HG03064 (cell line): ENCODE results near the gene ERICH3.

Experiments
- ATAC-seq: cut with Tn5 transposase; IDR thresholded peaks from one replicate; pipeline ENCODE4 v1.9.1; 2021; ENCODE audit warnings: low read depth; ENCODE audit not compliant: unreplicated experiment

Gene ERICH3, protein sequence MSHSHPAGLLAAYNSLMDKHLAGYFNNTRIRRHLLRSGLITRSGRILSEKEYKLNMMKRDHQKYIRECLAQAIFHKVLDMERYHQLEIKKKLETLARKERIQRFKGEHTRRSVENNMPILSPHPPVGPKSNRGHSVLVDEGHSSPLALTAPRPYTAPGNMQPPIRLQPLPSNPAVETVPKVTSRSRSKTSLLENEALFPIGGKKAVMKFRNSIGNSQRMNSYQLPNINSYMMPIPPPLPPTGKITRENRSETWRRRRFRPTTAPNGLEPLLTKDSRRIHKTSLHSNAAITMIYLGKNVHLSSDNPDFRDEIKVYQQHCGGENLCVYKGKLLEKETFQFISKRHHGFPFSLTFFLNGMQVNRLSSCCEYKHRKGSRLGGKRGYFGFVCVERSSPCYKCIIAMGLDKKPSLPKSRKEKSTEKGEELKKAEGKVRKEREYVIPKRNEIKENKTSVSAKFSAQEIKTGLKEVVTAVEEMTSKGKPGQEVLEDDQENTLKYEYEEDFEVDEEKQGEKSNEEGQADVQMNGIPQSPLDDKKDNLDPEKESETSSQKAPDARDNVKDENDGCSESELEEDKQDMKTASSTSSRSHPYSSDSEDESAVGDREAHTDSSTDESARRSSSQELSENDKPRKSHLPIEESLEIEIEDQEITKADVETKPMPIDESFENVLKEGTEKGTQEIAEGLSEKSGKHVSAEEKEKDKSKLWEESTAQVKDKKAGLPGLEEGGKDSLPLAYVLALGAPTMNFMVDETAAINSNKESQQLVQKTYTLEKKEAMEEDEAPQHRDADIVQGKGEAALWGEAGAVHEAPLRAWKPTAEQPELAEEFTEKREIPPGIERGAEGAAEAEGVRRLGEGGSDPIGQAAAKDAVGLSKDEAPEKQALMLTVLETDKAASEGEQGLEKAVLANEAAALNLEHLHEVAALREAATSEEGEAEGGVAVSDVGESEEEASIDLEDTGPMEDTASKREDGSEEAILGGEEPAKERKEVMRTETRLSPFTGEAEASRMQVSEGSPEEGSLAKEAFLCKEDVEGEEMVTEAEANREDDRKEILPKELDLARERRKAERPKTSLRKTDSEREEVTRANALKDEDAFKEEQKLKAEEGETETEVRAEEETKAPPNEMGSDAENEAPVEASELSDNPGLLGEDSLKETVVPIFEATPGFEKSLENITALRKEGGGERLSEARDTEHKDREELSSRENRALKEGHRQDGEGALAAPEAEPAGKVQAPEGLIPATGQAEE (N-terminal part only)

DNA sequence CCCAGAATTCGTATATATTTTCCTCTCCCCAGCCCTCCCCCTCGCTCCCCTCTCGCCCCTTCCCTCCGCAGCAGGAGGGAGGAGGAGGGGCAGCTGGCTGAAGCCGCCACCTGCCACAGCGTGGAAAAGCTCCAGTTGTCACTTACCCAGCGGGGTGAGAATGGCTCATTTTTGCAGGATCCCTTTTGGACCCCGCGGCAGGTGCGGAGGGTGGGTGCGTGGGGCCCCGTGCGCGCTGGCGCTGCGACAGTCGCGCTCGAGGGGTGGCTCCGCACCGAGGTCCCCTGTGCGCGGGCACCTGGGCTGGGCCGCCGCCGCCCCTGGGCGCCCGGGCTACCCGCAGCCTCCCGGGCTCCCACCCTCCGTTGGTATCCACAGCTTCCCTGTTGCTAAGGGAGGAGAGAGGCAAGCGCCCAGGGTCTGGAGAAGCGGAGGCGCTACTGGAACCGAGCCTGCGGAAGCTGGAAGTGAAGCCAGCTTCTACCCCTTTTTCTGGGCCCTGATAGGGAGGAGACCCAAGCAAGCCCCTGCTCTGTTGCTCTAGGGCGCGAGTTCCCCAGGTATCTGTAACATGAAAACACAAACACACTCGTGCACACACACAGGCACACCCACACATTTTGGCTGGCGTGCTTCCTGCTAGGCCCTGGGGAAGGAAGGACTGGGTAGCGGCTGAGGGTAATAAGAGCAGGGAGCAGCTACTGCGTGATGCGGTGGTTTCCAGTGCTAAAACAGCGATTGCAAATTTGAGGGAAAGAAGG, at the start of gene ERICH3:
ERICH3 (minus strand) TSS at position 442 of the 761 bp plus-strand sequence; CDS start at position 169, 273 bp downstream.
- peak; percentile 59 for ATAC-seq

DNA sequence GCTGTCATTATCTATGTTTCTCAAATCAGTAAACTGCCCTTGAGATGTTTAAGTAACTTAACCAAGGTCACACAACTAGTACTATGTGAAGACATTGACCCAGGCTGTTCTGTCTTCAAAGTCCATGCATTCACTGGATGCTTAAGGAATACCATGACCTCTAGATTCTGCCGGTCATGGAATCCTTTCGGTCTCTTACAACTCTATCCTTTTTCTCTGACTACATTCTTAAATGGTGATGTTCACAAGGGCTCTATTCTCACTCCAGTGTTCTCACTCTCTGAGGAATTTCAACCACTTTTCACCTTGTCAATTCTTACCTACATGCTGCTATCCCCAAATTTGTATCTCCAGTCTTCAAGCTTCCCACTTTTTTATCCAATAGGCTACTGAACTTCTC, 44.0 kb upstream of the ERICH3 start:
- ATAC-seq, result no peak

DNA sequence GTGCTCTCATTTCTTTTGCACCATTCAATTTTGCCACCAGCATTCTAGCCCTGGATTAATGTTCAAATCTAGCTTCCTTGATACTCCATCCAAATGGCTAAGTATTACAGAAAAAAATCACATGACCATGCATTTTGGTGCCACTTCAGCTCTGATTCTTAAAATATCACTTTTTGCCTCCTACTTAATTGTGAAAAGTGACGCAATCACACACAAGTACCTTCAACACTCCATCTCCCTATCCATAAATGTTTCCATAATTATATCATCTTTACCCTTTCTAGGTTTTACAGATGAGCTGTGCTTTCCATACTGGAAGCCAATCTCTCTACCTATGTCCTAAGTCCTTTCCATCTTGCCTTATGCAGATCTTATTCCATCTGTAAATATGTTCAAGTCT, 43.2 kb upstream of the ERICH3 start:
- no peak for ATAC-seq

DNA sequence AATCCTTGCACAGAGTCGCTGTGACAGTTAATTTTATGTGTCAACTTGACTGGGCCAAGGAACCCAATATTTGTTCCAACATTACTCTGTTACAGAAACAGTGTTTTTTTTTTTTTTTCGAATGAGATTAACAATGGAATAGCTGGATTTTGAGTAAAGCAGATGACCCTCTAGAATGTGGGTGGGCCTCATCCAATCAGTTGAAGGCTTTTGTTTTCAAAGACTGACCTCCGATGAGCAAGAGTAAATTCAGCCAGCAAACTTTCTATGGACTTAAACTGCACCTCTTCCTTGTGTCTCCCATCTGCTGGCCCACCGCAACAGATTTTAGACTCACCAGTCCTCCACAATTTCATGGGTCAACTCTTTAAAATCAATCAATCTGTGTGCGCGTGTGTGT, 42.2 kb upstream of the ERICH3 start:
- no peak for ATAC-seq

DNA sequence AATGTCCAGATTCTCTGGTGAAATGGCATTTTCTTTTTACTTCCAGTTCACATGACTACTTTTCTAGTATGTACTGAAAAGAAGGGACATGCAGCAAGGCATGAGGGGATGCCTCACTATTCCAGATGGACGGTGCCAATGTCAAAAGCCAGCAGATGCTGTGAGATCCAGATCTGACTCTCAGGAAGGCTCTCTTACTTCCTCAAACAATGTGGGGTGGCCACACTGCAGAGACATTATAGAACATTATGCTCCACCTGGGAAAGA, 41.6 kb upstream of the ERICH3 start:
- ATAC-seq, result no peak

DNA sequence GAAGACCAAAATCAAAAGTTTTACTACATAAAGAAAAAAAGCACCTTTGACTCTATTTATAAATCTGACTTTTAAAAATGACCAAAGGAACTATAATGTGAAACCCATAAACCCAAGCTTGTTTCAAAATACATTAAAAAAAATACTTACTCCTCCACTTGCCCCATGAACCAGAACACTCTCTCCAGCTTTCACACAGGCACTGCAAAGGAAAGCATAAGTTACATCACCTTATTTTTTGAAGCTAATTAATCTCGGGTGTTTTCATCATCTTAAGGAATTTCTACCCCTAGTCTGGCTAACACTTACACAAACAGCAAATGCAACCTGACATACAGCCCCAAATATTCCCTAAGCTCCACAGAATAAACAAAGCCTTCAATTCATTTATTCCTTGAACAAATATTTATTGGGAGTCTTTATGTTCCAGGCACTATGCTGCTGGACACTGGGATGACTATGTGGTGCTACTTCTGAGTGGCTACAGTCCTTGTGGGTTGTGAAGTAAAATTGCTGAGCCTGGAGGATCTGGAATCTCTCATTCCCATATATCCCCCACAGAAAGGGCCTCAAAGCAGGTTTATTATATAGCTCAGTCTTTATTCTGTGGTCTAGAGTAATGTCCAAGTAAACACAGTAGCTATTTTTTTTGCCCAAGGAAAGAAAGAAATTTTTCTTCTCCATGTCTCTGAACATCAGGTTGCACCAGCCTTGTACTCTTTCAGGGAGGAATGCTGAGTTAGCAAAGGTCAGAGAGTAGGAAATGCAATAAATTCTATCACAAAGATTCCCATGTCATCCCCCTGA, 41.0 kb upstream of the ERICH3 start:
- peak; percentile 77 for ATAC-seq

DNA sequence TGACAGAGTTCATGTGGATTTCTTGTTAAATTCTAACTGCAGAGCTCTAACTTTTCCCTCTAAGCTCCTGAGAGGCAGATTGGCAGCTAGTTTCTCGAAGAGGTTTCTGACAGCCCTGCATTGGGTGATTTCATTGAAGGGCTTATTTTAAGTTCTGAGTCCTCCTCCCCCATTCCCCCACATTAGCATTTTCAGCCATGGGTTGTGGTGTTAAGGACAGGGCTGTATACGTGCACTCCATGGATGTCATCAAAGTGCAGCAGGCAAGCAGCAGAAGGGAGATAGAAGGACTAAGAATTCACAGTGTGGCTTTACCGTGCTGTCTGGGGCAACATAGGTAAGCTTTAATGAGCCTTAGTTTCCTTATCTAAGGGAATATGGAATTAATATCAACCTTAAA, 40.3 kb upstream of the ERICH3 start:
- ATAC-seq, result no peak

DNA sequence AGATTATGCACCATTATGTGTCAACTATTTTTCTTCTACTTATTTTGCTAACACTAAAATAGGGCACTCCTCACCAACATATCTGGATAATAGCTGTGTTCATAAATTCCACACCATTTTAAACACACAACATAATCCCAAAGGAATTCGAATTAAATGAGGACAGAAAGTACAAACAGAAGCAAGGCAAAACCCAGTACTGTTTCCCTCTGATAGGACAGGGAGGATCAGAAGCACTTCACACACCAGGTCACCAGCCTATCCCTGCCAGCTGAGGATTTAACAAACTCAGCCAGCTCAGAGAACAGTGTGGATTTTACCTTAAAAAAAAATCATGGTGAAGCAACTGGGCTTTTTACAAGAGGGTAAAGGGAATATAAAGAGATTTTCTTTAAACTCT, 39.3 kb upstream of the ERICH3 start:
- no peak for ATAC-seq

DNA sequence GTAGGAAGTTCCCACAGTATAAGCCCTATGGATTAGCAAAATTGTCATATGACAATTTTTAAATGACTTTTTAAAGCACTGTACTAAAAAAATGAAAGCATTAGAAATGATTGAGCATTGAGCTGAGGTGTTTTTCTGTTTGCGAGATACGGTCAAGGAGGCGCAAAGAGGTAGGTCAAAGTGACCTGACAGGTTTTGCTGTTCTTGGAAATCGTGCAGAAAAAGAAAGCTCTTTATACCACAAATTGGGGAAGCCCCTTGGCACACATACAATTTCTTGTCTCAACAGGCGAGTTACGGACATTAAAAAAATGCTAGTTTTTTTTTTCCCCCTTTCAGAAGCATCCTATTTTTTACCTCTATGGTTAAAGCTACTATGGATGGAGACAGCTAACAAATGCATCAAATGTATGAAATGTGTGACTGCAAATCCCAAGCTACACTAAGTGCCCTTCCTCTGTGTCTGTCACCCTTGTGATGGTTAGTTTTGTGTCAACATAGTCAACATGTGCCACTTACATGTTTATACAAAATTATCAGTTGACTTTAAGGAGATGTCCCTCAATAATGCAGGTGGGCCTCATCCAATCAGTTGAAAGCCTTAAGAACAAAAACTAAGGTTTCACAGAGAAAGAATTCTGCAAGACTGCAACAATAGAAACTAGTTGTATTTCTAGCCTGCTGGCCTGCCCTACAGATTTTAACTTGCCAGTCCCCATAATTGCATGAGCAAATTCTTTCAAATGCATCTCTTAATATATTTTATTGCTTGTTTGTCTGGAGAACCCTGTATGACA, 30.0 kb upstream of the ERICH3 start:
- no peak for ATAC-seq

DNA sequence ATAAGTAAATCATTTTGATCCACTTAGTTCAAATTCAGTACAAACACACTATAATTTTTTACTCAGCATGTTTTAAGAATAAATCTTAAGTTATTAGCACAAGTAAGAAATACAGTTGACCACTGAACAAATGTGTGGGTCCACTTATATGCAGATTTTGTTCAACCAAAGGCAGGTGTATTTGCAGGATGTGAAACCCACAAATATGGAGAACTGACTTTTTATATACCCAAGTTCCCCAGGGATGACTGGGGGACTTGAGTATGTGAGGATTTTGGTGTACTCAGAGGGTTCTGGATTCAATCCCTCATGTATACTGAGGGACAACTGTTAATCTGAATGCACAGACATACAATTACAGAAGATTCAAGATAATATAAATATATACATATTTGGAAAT, 25.7 kb upstream of the ERICH3 start:
- ATAC-seq, result no peak

DNA sequence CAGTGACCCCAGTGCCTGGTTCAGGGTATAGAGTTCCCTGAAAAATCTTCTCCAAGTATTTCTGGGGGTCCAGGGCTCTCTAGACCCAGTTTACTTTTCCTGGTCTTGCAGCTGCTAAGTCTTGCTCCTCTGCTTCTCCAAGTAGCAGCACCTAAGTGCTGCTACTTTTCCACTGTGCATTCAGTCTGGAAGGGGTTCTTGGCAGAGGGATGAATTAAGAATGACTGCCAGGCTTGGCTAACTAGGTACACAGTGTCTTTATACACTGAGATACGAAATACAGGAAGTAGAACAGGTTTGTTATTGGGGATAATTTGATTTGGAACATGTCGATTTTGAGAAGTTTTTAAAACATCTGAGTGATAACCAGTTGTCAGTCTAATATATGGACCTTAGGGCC, 24.2 kb upstream of the ERICH3 start:
- no peak for ATAC-seq

DNA sequence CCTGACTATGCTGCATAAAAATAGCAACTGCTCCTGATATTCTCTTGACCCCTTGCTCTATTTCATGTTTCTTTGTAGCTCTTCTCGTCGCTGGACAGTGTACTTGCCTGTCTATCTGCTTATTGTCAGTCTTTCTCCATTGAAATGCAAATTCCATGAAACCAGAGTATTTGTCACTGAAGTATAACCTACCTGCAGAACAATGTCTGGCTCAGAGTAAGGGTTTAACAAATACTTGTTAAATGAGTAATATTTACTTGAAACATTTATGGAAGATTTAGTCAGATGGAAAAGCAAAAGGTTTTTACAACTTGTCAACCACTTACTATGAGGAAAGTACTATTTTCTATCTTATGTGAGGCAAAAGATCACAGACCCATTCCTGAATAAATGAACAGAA, 19.9 kb upstream of the ERICH3 start:
- no peak for ATAC-seq

DNA sequence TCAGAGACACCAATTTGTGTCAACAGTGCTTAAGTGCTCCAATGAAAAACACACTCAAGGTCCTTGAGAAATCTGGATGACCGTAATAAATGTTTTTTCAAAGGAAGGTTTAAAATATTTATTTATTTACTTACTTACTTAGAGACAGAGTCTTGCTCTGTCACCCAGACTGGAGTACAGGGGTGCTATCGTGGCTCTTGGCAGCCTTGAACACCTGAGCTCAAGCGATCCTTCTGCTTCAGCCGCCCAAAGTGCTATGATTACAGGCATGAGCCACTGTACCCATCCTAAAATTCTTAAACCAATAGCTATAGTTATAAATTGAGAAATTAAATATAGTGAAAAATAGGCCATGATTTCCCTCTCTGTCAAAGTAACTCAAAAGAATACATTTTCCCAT, 17.3 kb upstream of the ERICH3 start:
- ATAC-seq, result no peak

DNA sequence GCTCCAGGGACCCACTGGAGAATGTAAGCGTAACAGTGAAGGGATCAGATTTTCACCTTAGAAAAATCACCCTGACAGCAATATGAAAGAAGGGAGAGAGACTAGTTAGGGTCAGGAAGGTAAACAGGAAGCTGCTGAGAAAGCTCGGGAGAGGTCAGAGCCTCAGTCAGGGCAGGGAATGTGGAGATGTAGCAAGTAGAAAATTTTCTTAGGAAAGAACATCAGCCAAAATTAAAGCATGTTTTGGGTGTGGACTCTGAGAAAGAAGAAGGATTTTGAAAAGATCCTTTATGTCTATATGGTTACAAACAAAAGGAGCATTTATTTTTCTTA, 16.7 kb upstream of the ERICH3 start:
- ATAC-seq, result no peak

DNA sequence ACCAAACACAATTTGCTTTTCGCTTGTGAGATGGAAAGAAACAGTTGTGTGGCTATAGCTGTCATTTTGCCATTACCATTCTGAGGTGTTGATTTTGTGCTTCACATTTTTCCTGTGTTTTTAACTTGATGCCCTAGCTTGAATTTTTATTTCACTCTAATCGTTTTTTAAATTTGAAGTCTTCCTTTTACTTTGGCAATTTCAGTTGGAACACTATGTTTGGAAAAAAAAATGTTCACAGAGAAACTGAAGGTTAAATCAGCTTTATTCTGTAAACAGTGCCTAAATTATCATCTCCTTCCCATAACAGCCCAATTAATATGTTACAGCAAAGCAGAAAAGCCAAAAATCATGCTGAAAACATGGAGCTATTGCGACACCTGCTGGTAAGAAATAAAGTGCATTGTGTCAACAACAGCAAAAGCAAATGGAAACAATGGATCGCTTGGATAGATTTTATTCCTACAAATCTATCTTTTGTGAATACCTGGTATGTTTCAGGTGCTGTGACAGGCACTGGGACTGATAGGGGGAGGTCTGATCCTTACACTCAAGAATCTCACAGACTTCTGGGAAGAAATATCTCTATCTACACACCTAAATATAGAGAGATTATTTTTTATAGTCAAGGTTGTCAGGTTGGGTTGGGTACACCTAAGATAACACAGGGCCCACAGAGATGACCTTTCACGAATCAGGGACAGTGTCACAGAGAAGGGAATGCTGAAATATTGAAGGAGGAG, 16.2 kb upstream of the ERICH3 start:
- ATAC-seq, result peak; percentile 76

DNA sequence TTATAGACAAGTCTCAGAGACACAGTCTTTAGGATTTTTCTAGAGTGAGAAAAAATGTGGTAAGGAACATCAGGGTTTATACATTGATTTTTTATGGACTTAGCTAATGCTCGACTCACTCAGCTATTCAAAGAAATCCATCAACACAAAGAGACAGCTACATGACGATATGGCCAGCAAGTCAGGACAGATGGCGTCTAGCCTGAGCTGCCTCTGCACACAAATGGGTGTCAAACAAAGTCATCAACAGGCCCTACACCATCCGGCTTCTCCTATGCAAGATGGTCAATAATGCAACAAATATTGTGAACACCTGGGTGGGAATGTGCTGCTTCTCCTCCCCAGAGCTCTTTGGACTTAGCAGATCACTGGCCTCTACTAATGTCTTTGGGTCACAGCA, 13.3 kb upstream of the ERICH3 start:
- ATAC-seq, result no peak

DNA sequence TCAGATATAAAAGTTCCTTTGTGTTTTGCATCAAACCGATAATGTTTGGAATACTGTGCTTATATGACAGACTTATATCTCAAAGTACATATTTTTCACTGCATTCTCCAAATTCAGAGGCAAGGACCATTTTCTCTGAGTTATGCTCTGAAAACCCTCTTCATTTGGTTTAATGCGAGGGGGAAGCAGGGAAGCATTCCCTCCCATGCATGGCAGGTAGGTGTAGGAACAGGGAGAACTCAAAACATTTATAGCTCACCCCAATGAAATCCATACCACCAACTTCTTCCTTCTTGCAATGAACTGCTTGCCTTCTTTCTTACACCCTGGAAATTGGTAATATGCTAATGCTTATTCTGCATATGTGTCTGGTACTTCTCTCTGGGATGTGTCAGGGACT, 10.7 kb upstream of the ERICH3 start:
- ATAC-seq, result no peak

DNA sequence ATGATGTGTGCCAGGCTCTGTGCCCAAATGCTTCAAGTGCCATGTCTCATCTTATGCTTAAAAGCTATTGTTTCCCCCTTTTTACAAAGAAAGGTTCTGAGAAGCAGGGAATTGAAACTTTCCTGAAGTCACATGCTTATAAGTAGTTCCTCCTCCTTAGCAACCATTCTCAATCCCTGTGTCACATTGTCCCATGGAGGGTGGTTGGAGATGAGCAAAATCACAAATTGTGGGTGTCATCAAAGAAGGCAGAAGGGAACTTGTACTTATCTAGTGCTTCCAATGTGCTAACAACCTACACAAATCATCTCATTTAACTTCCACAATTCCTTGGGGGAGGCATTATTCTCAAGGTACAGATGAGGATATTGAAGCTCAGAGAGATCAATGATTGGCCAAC, 10.1 kb upstream of the ERICH3 start:
- no peak for ATAC-seq
